SU-DHL-6 (cell line): ENCODE results near the gene MDH1.

Source experiments
- H2AFZ ChIP-seq: fragments of 200-600 bp; sonication (generic); 2 replicates; pipeline ENCODE4 v1.6.1; 2014; ENCODE audit warnings: low read depth, mild to moderate bottlenecking, moderate library complexity, mixed read lengths, antibody characterized with exemption, low read length; ENCODE audit not compliant: severe bottlenecking
- H3F3A ChIP-seq: fragments of 200-600 bp; shearing (Covaris generic); 2 replicates; pipeline ENCODE4 v1.6.0; 2016; ENCODE audit warnings: antibody characterized with exemption, mild to moderate bottlenecking; ENCODE audit not compliant: insufficient read depth
- H3K27ac ChIP-seq: fragments of 200-600 bp; sonication (generic); 2 replicates; pipeline ENCODE4 v1.5.1; 2016; ENCODE audit warnings: low read depth, mild to moderate bottlenecking, low read length, moderate library complexity, mixed read lengths
- H3K27me3 ChIP-seq: fragments of 200-600 bp; sonication (generic), shearing (Covaris generic); 2 replicates; pipeline ENCODE4 v1.6.0; 2014; ENCODE audit warnings: mild to moderate bottlenecking, low read length
- H3K36me3 ChIP-seq: fragments of 200-600 bp; sonication (generic); 2 replicates; pipeline ENCODE4 v1.6.1; 2014; ENCODE audit warnings: mild to moderate bottlenecking, low read length, mixed read lengths
- H3K4me2 ChIP-seq: fragments of 300-600, 200-600 bp; shearing (Covaris generic), sonication (generic); 2 replicates; pipeline ENCODE4 v1.6.0; 2014; ENCODE audit warnings: low read length, low read depth, mild to moderate bottlenecking; ENCODE audit not compliant: poor library complexity, severe bottlenecking
- H3K4me3 ChIP-seq: fragments of 200-600 bp; sonication (generic); 2 replicates; pipeline ENCODE4 v1.5.1; 2014; ENCODE audit warnings: antibody characterized with exemption, low read length, mild to moderate bottlenecking, mixed read lengths; ENCODE audit not compliant: insufficient read depth, poor library complexity, severe bottlenecking
- H3K79me2 ChIP-seq: fragments of 200-600 bp; sonication (generic); 2 replicates; pipeline ENCODE4 v1.6.1; 2014; ENCODE audit warnings: mild to moderate bottlenecking, low read length, moderate library complexity; ENCODE audit not compliant: insufficient read depth
- H3K9ac ChIP-seq: fragments of 200-600 bp; sonication (generic); 2 replicates; pipeline ENCODE4 v1.7.0; 2014; ENCODE audit warnings: mild to moderate bottlenecking, low read length
- H3K9me2 ChIP-seq: fragments of 200-600 bp; sonication (generic); replicated peaks from 2 replicates; pipeline ENCODE4 v1.6.1; 2014; ENCODE audit warnings: low read length; ENCODE audit not compliant: insufficient read depth
- H3K9me3 ChIP-seq: fragments of 200-600 bp; sonication (generic); 2 replicates; pipeline ENCODE4 v1.6.1; 2014; ENCODE audit warnings: low read length, mixed read lengths; ENCODE audit not compliant: insufficient read depth
- H4K20me1 ChIP-seq: fragments of 200-600 bp; sonication (generic); 2 replicates; pipeline ENCODE4 v1.6.1; 2014; ENCODE audit warnings: low read depth, mild to moderate bottlenecking, antibody characterized with exemption, low read length, moderate library complexity, mixed read lengths
- CTCF ChIP-seq: fragments of 200-600 bp; sonication (generic); IDR thresholded peaks from one replicate; pipeline ENCODE4 v1.5.1; 2017; ENCODE audit warnings: antibody characterized with exemption, mild to moderate bottlenecking, low read length, moderate library complexity; ENCODE audit not compliant: insufficient read depth, poor library complexity, severe bottlenecking
- EZH2phosphoT487 ChIP-seq: fragments of 200-600 bp; sonication (generic), shearing (Covaris generic); conservative IDR thresholded peaks from 2 replicates; pipeline ENCODE4 v1.6.1; 2018; ENCODE audit warnings: mild to moderate bottlenecking, antibody characterized with exemption, low read length, moderate library complexity, mixed read lengths

The MDH1 gene

GRCh38 chr2:63576546-63576945, 12.2 kb upstream of the MDH1 start:
- no peak overlapping the region for H3K27ac ChIP-seq
- H3K36me3 ChIP-seq, result 0 out of 2 replicates have a peak, but pooled peaks cover 6% of the 10 kb centered on the region
- H3K27me3 ChIP-seq, result no peaks in the 10 kb centered on the region
- H3F3A ChIP-seq, result no peaks in the 10 kb centered on the region
- no peak overlapping the region for H3K4me3 ChIP-seq
- peaks cover 67% of the 10 kb centered on the region for H3K79me2 ChIP-seq
- H3K9ac ChIP-seq, result no peak overlapping the region
- TF ChIP-seq EZH2phosphoT487 (no peak), CTCF (no peak)
- no peak overlapping the region for H3K4me2 ChIP-seq
- no peaks in the 10 kb centered on the region; the same call in 1 of the 2 replicates for H3K9me3 ChIP-seq
- H3K9me2 ChIP-seq, result no peaks in the 10 kb centered on the region
- peaks cover 19% of the 10 kb centered on the region for H4K20me1 ChIP-seq
- H2AFZ ChIP-seq, result no peak overlapping the region

- Histone ChIP-seq H3K9me2 (no peaks in the 10 kb centered on the region), H2AFZ (no peak overlapping the region), H3K27ac (no peak overlapping the region), H3K27me3 (no peaks in the 10 kb centered on the region), H4K20me1 (peaks cover 30% of the 10 kb centered on the region), H3K9me3 (no peaks in the 10 kb centered on the region; the same call in 1 of the 2 replicates), H3K36me3 (0 out of 2 replicates have a peak, but pooled peaks cover 11% of the 10 kb centered on the region), H3K79me2 (peaks cover 80% of the 10 kb centered on the region), H3F3A (no peaks in the 10 kb centered on the region), H3K4me2 (no peak overlapping the region), H3K9ac (no peak overlapping the region), H3K4me3 (no peak overlapping the region)
- TF ChIP-seq EZH2phosphoT487 (no peak), CTCF (no peak)
Observed at GRCh38 chr2:63578767-63579166, 10.0 kb upstream of the MDH1 start.

GRCh38 chr2:63580651-63581297, 8.0 kb upstream of the MDH1 start:
- no peak overlapping the region for H3K4me3 ChIP-seq
- 0 out of 2 replicates have a peak, but pooled peaks cover 5% of the 10 kb centered on the region for H3K36me3 ChIP-seq
- H3K9ac ChIP-seq, result no peak overlapping the region
- TF ChIP-seq EZH2phosphoT487 (no peak), CTCF (no peak)
- no peak overlapping the region for H3K4me2 ChIP-seq
- peaks cover 35% of the 10 kb centered on the region for H4K20me1 ChIP-seq
- no peak overlapping the region for H2AFZ ChIP-seq
- no peaks in the 10 kb centered on the region for H3K9me2 ChIP-seq
- no peaks in the 10 kb centered on the region for H3K9me3 ChIP-seq
- no peaks in the 10 kb centered on the region for H3K27me3 ChIP-seq
- no peaks in the 10 kb centered on the region for H3F3A ChIP-seq
- H3K27ac ChIP-seq, result no peak overlapping the region
- peaks cover 78% of the 10 kb centered on the region for H3K79me2 ChIP-seq
